Measurements from ENCODE around the gene EFCAB13.

DNA sequence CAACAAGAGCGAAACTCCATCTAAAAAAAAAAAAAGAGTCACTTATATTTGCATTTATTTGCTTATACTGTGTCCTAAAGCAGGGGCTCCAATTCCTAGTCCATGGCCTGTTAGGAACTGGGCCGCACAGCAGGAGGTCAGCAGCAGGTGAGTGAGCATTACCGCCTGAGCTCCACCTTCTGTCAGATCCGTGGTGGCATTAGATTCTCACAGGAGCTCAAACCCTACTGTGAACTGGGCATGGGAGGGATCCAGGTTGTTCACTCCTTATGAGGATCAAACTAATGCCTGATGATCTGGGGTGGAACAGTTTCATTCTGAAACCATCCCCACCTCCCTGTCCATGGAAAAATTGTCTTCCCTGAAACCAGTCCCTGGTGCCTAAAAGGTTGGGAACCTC lies 45.2 kb upstream of the EFCAB13 start:
- TF ChIP-seq, protein P1, sequence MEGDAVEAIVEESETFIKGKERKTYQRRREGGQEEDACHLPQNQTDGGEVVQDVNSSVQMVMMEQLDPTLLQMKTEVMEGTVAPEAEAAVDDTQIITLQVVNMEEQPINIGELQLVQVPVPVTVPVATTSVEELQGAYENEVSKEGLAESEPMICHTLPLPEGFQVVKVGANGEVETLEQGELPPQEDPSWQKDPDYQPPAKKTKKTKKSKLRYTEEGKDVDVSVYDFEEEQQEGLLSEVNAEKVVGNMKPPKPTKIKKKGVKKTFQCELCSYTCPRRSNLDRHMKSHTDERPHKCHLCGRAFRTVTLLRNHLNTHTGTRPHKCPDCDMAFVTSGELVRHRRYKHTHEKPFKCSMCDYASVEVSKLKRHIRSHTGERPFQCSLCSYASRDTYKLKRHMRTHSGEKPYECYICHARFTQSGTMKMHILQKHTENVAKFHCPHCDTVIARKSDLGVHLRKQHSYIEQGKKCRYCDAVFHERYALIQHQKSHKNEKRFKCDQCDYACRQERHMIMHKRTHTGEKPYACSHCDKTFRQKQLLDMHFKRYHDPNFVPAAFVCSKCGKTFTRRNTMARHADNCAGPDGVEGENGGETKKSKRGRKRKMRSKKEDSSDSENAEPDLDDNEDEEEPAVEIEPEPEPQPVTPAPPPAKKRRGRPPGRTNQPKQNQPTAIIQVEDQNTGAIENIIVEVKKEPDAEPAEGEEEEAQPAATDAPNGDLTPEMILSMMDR (IDR thresholded peaks at IDR 0.05), result no peak
- TF ChIP-seq POLR2A (IDR thresholded peaks at IDR 0.05), result no peak

Data from adrenal gland (tissue), 5 donors.